Measurements from ENCODE around the gene KLHDC4.

Gene KLHDC4

GRCh38 chr16:87707097-87707496, 58.7 kb downstream of the KLHDC4 start:
- peaks cover 18% of the 10 kb centered on the region for H3K4me1 ChIP-seq (ENCODE audit: control insufficient read depth, insufficient read depth, low read length)
- no peak overlapping the region for H3K4me3 ChIP-seq (ENCODE audit: low read length)
- no peaks in the 10 kb centered on the region for H3K27me3 ChIP-seq (ENCODE audit: control insufficient read depth, insufficient read depth, low read length)
- H3K9ac ChIP-seq (ENCODE audit: low read length), result no peak overlapping the region
- no peaks in the 10 kb centered on the region for H3K36me3 ChIP-seq (ENCODE audit: control insufficient read depth, insufficient read depth, low read length)
- H3K9me3 ChIP-seq (ENCODE audit: control insufficient read depth, low read length), result no peaks in the 10 kb centered on the region

- Histone ChIP-seq H3K9me3 (ENCODE audit: control insufficient read depth, low read length) (no peaks in the 10 kb centered on the region), H3K4me3 (ENCODE audit: low read length) (no peak overlapping the region), H3K36me3 (ENCODE audit: control insufficient read depth, insufficient read depth, low read length) (no peaks in the 10 kb centered on the region), H3K9ac (ENCODE audit: low read length) (no peak overlapping the region), H3K27me3 (ENCODE audit: control insufficient read depth, insufficient read depth, low read length) (no peaks in the 10 kb centered on the region), H3K4me1 (ENCODE audit: control insufficient read depth, insufficient read depth, low read length) (peaks cover 12% of the 10 kb centered on the region)
Measured at GRCh38 chr16:87706278-87707000, 59.3 kb downstream of the KLHDC4 start.

GRCh38 chr16:87705771-87706277, 60.0 kb downstream of the KLHDC4 start:
- H3K9me3 ChIP-seq (ENCODE audit: control insufficient read depth, low read length), result no peaks in the 10 kb centered on the region
- H3K27me3 ChIP-seq (ENCODE audit: control insufficient read depth, insufficient read depth, low read length), result no peaks in the 10 kb centered on the region
- H3K9ac ChIP-seq (ENCODE audit: low read length), result no peak overlapping the region
- no peak overlapping the region for H3K4me3 ChIP-seq (ENCODE audit: low read length)
- H3K36me3 ChIP-seq (ENCODE audit: control insufficient read depth, insufficient read depth, low read length), result no peaks in the 10 kb centered on the region
- H3K4me1 ChIP-seq (ENCODE audit: control insufficient read depth, insufficient read depth, low read length), result peaks cover 12% of the 10 kb centered on the region

- H3K4me1 ChIP-seq (ENCODE audit: control insufficient read depth, insufficient read depth, low read length), result peaks cover 12% of the 10 kb centered on the region
- no peaks in the 10 kb centered on the region for H3K9me3 ChIP-seq (ENCODE audit: control insufficient read depth, low read length)
- H3K9ac ChIP-seq (ENCODE audit: low read length), result no peak overlapping the region
- H3K4me3 ChIP-seq (ENCODE audit: low read length), result no peak overlapping the region
- H3K27me3 ChIP-seq (ENCODE audit: control insufficient read depth, insufficient read depth, low read length), result no peaks in the 10 kb centered on the region
- no peaks in the 10 kb centered on the region for H3K36me3 ChIP-seq (ENCODE audit: control insufficient read depth, insufficient read depth, low read length)
Measured at GRCh38 chr16:87704754-87705353, 60.9 kb downstream of the KLHDC4 start.

- Histone ChIP-seq H3K4me1 (ENCODE audit: control insufficient read depth, insufficient read depth, low read length) (peaks cover 12% of the 10 kb centered on the region), H3K27me3 (ENCODE audit: control insufficient read depth, insufficient read depth, low read length) (no peaks in the 10 kb centered on the region), H3K9ac (ENCODE audit: low read length) (no peak overlapping the region), H3K36me3 (ENCODE audit: control insufficient read depth, insufficient read depth, low read length) (no peaks in the 10 kb centered on the region), H3K4me3 (ENCODE audit: low read length) (no peak overlapping the region), H3K9me3 (ENCODE audit: control insufficient read depth, low read length) (no peaks in the 10 kb centered on the region)
Measured at GRCh38 chr16:87703835-87704375, 61.9 kb downstream of the KLHDC4 start.

- Histone ChIP-seq H3K4me3 (ENCODE audit: low read length) (no peak overlapping the region), H3K27me3 (ENCODE audit: control insufficient read depth, insufficient read depth, low read length) (no peaks in the 10 kb centered on the region), H3K36me3 (ENCODE audit: control insufficient read depth, insufficient read depth, low read length) (no peaks in the 10 kb centered on the region), H3K9ac (ENCODE audit: low read length) (no peak overlapping the region), H3K4me1 (ENCODE audit: control insufficient read depth, insufficient read depth, low read length) (peaks cover 12% of the 10 kb centered on the region), H3K9me3 (ENCODE audit: control insufficient read depth, low read length) (no peaks in the 10 kb centered on the region)
Measured at GRCh38 chr16:87703071-87703470, 62.7 kb downstream of the KLHDC4 start.

- Histone ChIP-seq H3K9ac (ENCODE audit: low read length) (no peak overlapping the region), H3K4me3 (ENCODE audit: low read length) (no peak overlapping the region), H3K4me1 (ENCODE audit: control insufficient read depth, insufficient read depth, low read length) (peaks cover 12% of the 10 kb centered on the region), H3K36me3 (ENCODE audit: control insufficient read depth, insufficient read depth, low read length) (no peaks in the 10 kb centered on the region), H3K9me3 (ENCODE audit: control insufficient read depth, low read length) (no peaks in the 10 kb centered on the region), H3K27me3 (ENCODE audit: control insufficient read depth, insufficient read depth, low read length) (no peaks in the 10 kb centered on the region)
Measured at GRCh38 chr16:87702325-87702811, 63.4 kb downstream of the KLHDC4 start.

- H3K4me3 ChIP-seq (ENCODE audit: low read length), result no peak overlapping the region
- H3K9me3 ChIP-seq (ENCODE audit: control insufficient read depth, low read length), result no peaks in the 10 kb centered on the region
Measured at GRCh38 chr16:87701505-87701921, 64.3 kb downstream of the KLHDC4 start.

GRCh38 chr16:87701078-87701460, 64.7 kb downstream of the KLHDC4 start:
- Histone ChIP-seq H3K9me3 (ENCODE audit: control insufficient read depth, low read length) (no peaks in the 10 kb centered on the region), H3K9ac (ENCODE audit: low read length) (no peak overlapping the region), H3K27me3 (ENCODE audit: control insufficient read depth, insufficient read depth, low read length) (no peaks in the 10 kb centered on the region), H3K4me1 (ENCODE audit: control insufficient read depth, insufficient read depth, low read length) (peaks cover 4% of the 10 kb centered on the region), H3K4me3 (ENCODE audit: low read length) (no peak overlapping the region), H3K36me3 (ENCODE audit: control insufficient read depth, insufficient read depth, low read length) (no peaks in the 10 kb centered on the region)

More at GRCh38 chr16:87701505-87701921, 64.3 kb downstream of the KLHDC4 start:
- Histone ChIP-seq H3K9ac (ENCODE audit: low read length) (no peak overlapping the region), H3K4me1 (ENCODE audit: control insufficient read depth, insufficient read depth, low read length) (peaks cover 9% of the 10 kb centered on the region), H3K36me3 (ENCODE audit: control insufficient read depth, insufficient read depth, low read length) (no peaks in the 10 kb centered on the region), H3K27me3 (ENCODE audit: control insufficient read depth, insufficient read depth, low read length) (no peaks in the 10 kb centered on the region)

- Histone ChIP-seq H3K4me1 (ENCODE audit: control insufficient read depth, insufficient read depth, low read length) (no peaks in the 10 kb centered on the region), H3K9me3 (ENCODE audit: control insufficient read depth, low read length) (no peaks in the 10 kb centered on the region), H3K27me3 (ENCODE audit: control insufficient read depth, insufficient read depth, low read length) (no peaks in the 10 kb centered on the region), H3K9ac (ENCODE audit: low read length) (no peak overlapping the region), H3K4me3 (ENCODE audit: low read length) (no peak overlapping the region), H3K36me3 (ENCODE audit: control insufficient read depth, insufficient read depth, low read length) (no peaks in the 10 kb centered on the region)
Measured at GRCh38 chr16:87700406-87701077, 65.2 kb downstream of the KLHDC4 start.

- Histone ChIP-seq H3K27me3 (ENCODE audit: control insufficient read depth, insufficient read depth, low read length) (no peaks in the 10 kb centered on the region), H3K36me3 (ENCODE audit: control insufficient read depth, insufficient read depth, low read length) (no peaks in the 10 kb centered on the region)
Measured at GRCh38 chr16:87698676-87699199, 67.0 kb downstream of the KLHDC4 start.

More at GRCh38 chr16:87698676-87699199, 67.0 kb downstream of the KLHDC4 start:
- H3K4me1 ChIP-seq (ENCODE audit: control insufficient read depth, insufficient read depth, low read length), result no peaks in the 10 kb centered on the region
- H3K4me3 ChIP-seq (ENCODE audit: low read length), result no peak overlapping the region
- H3K9ac ChIP-seq (ENCODE audit: low read length), result no peak overlapping the region
- H3K9me3 ChIP-seq (ENCODE audit: control insufficient read depth, low read length), result no peaks in the 10 kb centered on the region
